DMS 273 treated with DMSO at 0.1 percent for 48 hours (cell line): ENCODE measurements around the gene SINHCAF.
"Not testable (repeated sequence)": the region's sequence is repeated elsewhere in the genome, so short reads cannot be mapped to it uniquely, and the experiment has no call there.

ENCODE experiments used
- DNase-seq: peaks from one replicate; lab custom pipeline; 2025; lab: John Stamatoyannopoulos, UW

SINHCAF gene

DNA sequence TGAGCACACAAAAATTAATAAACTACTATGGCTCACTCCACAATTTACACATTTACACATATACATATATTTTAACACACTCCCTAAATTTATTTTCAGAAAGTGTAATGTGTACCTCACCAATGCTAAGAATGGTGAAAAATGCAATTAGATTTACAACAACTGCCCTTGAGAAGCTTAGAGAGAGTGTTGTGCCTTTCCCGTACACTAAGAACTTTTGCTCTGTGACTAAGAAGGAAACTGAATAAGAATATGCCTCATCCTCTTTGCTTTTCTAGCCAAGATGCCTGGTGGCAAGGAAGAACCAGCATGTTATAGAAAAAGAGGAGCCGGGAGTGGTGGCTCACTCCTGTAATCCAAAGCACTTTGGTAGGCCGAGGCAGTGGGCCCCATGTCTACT lies 62.3 kb downstream of the SINHCAF start:
- no peak for DNase-seq

GRCh38 chr12:31261744-31262143 lies 64.2 kb downstream of the SINHCAF start:
- DNase-seq, result no peak

DNA sequence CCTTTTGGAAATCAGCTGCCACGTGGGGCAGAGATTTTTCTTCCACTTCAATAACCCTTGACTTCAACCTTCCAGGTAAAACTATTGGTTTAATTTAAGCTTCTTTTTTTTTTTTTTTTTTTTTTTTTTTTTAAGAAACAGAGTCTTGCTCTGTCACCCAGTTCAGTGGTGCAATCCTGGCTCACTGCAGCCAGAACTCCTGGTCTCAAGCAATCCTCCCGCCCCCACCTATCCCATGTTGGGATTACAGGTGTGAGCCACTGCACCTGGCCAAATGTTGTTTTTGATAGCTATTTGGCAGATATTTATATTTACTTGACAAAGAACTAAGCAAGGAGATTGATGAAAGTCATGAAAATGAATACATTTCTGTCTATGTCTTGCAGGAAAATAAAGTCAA lies 65.1 kb downstream of the SINHCAF start:
- DNase-seq, result no peak

- no peak for DNase-seq
Observed at GRCh38 chr12:31259136-31259886, 66.6 kb downstream of the SINHCAF start.

- no peak for DNase-seq
Observed at GRCh38 chr12:31257784-31258183, 68.2 kb downstream of the SINHCAF start.

DNA sequence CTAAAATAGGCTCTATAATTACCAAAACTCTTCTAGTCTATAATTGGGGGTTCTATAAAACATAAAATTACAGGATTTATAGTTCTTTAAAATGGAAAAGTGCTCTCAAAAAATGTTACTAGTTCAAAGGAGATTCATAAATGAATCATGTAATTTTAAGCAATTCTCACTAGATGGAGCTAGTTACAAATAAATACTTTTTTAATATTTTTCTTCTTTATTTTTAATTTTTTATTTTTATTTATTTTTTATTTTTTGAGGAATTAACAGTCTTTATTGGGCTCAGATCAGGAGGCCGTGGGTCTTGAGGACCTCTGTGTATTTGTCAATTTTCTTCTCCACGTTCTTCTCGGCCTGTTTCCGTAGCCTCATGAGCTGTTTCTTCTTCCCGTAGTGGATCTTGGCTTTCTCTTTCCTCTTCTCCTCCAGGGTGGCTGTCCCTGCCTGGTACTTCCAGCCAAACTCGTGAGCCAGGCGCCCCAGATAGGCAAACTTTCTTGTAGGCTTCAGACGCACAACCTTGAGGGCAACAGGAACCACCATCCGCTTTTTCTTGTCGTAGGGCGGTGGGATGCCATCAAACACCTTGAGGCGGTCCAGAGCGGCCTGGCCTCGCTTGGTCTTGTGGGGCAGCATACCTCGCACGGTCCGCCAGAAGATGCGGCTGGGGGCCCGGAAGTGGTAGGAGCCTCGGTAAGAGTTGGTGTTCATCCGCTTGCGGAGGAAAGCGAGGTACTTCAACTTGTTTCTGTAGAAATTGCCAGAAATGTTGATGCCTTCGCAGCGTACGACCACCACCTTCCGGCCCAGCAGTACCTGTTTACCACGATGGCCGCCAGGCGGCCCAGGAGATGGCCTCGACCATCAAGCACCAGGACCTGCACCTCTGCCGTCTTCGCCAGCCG lies 74.0 kb downstream of the SINHCAF start:
- DNase-seq, result not testable (repeated sequence)

- DNase-seq, result no peak
Observed at GRCh38 chr12:31250179-31250578, 75.8 kb downstream of the SINHCAF start.

DNA sequence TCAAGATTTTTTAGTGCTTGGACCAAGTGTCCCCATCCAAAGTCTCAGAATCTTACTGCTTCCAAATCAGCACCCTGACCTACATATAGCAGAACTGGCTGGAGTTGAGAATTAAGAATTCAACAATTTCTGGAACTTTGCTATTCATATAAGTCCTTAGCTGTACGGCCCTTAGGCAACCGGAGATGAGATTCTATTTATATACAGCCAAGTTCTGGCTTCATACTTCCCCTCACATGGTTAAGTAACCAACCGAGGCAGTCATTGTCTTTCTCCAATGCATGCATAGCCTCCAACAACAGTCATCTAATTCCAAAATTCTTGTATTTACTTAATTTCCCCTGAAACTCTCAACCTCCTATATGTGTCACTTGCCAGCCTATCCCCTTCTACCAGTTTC lies 76.6 kb downstream of the SINHCAF start:
- no peak for DNase-seq

DNA sequence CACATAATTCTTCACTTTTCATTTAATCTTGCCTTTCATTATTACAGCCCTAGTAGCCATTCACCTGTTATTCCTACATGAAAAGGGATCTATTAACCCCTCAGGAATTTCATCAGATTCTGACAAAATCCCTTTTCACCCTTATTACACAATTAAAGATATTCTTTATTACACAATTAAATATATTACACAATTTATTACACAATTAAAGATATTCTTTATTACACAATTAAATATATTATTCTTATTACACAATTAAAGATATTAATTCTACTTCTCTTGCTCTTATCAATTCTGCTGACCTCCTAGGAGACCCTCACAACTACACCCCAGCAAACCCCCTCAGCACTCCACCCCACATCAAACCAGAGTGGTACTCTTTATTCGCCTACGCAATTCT lies 77.1 kb downstream of the SINHCAF start:
- DNase-seq, result no peak

- no peak for DNase-seq
Observed at GRCh38 chr12:31248337-31248736, 77.6 kb downstream of the SINHCAF start.

- no peak for DNase-seq
Observed at GRCh38 chr12:31246470-31246850, 79.5 kb downstream of the SINHCAF start.

DNA sequence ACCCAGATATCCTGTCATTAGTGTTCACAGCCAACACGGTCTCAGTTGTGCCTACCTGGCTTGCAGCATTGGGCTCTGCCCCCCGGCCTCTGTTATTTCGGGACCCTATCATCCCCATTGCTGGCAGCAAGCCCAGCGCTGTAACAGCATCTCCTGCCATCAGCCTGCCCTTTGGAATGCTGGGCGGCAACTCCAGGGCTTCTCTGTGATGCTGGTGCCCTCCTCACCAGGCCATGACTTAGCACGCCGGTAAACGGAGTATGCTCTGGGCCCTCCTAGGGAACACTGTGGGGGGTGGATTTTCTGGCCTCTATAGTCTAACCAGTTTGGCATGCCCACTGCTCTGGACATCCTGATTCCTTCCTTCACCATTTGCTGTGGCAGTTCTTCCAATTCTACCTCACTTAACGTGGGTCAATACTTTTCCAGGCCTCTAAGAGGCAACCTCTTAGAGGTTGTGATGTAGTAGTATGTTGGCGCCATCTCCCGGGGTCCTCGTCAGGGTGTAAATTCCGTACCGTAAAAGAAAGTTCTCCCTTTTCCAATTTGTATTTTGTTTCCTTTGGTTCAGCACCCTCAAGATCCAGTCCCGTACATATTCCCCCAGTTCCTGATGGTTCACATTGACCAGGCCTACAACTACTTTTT lies 80.0 kb downstream of the SINHCAF start:
- DNase-seq, result no peak

- not testable (repeated sequence) for DNase-seq
Observed at GRCh38 chr12:31242418-31242817, 83.5 kb downstream of the SINHCAF start.

DNA sequence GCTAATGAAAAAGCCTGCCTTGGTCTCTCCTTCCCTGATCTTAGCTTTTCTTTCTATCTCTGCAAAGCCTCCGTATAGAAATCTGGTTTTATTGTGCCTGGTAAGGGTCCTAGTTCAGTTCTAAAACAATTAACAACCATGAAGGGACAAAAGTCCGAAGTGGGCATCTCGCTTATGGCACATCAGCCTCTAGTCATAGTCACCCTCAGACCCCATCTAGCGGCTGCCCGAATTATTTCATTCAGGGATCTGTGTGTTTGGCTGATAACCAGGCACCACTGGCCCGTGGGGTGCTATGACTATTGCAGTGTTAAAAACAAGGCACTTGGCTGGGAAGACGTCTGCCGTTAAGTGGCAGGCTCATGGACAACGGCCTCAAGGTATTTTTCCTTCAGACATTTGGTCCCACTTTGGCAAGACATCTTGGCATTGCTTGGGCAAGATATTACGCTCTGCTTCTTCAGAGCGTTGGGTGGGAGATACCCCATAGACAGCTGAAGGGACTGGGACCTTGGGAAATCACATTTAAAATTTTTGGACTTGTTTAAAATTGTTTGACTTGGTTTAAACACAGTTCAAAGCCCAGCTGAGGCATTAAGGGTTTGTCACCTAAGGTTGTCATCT lies 87.1 kb downstream of the SINHCAF start:
- DNase-seq, result peak; percentile 10

- DNase-seq, result not testable (repeated sequence)
Observed at GRCh38 chr12:31238333-31238732, 87.6 kb downstream of the SINHCAF start.

DNA sequence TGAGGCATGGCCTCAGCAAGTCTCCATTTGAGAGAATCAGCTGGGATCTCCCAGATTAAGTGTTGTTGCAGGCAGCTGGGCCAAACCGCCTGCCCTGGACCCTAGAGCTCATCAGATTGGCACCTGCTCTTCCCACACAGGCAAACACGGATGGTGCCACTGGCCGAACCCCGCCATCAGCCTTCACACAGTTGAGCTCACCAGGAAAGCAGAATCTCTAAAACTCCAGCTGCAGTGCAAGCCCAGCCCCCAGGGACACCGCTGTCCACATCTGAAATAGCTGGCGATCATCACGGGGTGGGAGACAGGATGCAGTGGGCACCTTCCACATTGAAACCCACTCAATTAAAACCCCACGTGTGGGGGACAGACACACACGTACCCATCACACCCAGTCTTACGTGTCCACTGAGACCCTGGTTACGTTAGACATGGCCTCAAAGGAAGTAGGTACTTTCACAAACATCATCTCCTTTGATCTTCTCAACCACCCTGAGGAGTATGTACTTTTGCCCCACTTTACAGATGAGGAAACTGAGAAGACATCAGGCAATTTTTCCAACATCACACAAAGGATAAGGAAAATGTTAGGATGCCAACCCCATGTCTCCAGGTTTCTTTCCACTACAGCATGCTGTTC lies 88.8 kb downstream of the SINHCAF start:
- no peak for DNase-seq

- no peak for DNase-seq
Observed at GRCh38 chr12:31235868-31236395, 90.0 kb downstream of the SINHCAF start.

DNA sequence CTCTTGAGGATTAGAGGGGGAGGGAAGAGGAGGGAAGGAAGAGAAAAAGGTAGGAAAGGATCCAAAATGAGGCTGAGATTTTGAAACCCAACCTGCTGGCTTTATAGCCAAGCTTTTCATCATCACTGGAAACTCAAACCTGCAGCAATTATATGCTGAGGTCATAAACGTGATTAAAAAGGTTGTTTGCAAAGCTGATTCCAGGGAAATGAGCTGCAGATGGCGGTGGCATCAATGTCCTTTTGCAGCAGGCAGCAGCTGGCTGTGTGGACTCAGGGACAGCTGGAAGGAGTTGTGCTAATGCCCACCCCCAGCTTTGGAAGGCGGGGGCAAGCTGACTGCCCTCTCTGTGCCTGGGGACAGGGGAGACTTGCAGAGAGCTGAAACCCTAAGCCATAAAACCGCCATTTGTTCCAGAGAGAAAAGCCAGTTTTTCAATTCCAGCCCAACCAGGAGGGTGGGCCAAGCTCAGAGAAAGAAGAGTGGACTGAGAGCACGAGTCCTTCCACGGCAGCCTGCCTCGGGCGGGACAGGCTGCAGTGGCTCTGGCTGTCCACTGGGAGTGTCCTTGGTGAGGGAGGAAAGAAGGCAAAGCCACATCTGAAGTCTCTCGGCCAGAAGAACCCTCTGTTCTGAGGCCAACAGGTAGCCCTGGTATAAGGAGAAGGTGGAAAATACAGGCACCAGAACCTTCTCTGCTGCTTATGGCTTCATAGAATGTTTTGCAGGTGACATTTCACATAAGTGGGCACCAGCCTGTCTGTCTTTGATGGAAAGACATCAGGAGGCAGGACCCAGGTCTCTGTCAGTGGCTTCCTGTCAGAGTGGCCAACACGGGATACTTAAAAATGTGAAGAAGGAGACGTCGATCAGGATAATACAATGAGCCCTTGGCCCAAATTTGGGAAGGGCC lies 90.7 kb downstream of the SINHCAF start:
- peak; percentile 57 for DNase-seq

GRCh38 chr12:31234053-31234840 lies 91.7 kb downstream of the SINHCAF start:
- DNase-seq, result no peak
